Trophoblast cell (in vitro differentiated cells and primary cell): ENCODE measurements around the gene POP4.

ENCODE experiments used
- DNase-seq, 2 donors: peaks; one replicate each; pipeline ENCODE4 v3.0.0-alpha.2; 2016
- H2AFZ ChIP-seq: 2 replicates; pipeline ENCODE4 v1.6.1; 2013; ENCODE audit warnings: low read length, moderate library complexity, mild to moderate bottlenecking; ENCODE audit not compliant: insufficient read depth, poor library complexity
- H2AK5ac ChIP-seq: 2 replicates; pipeline ENCODE4 v1.6.1; 2013; ENCODE audit warnings: mild to moderate bottlenecking, low read length
- H2BK120ac ChIP-seq: 2 replicates; pipeline ENCODE4 v1.6.1; 2013; ENCODE audit warnings: low read length, mild to moderate bottlenecking, moderate library complexity; ENCODE audit not compliant: insufficient read depth, poor library complexity
- H2BK12ac ChIP-seq: 2 replicates; pipeline ENCODE4 v1.6.1; 2013; ENCODE audit warnings: mild to moderate bottlenecking, low read length, moderate library complexity
- H2BK5ac ChIP-seq: 2 replicates; pipeline ENCODE4 v1.6.1; 2013; ENCODE audit warnings: low read length, low read depth, moderate library complexity, mild to moderate bottlenecking; ENCODE audit not compliant: poor library complexity
- H3K14ac ChIP-seq: 2 replicates; pipeline ENCODE4 v1.6.1; 2013; ENCODE audit warnings: mild to moderate bottlenecking, low read length
- H3K18ac ChIP-seq: 2 replicates; pipeline ENCODE4 v1.6.1; 2013; ENCODE audit warnings: mild to moderate bottlenecking, low read length
- H3K23ac ChIP-seq: 2 replicates; pipeline ENCODE4 v1.6.1; 2013; ENCODE audit warnings: low read length
- H3K27ac ChIP-seq: 2 replicates; pipeline ENCODE4 v1.5.1; 2013; ENCODE audit warnings: low read depth, mild to moderate bottlenecking, inconsistent platforms, low read length, moderate library complexity
- H3K27me3 ChIP-seq: 2 replicates; pipeline ENCODE4 v1.6.1; 2013; ENCODE audit warnings: inconsistent platforms, mild to moderate bottlenecking, low read length, moderate library complexity; ENCODE audit not compliant: insufficient read depth
- H3K36me3 ChIP-seq, 2 experiments: 1 replicate in 1 of 2; 2 replicates in 1 of 2; pipeline ENCODE4 v1.6.1; 2013; ENCODE audit warnings: low read length in 2 of 2, mild to moderate bottlenecking in 2 of 2, moderate library complexity in 1 of 2; ENCODE audit not compliant: insufficient read depth in 2 of 2, control insufficient read depth in 1 of 2
- H3K4ac ChIP-seq: 2 replicates; pipeline ENCODE4 v1.6.1; 2013; ENCODE audit warnings: low read depth, mild to moderate bottlenecking, low read length, moderate library complexity
- H3K4me1 ChIP-seq, 2 experiments: 1 replicate in 1 of 2; 2 replicates in 1 of 2; pipeline ENCODE4 v1.6.1; 2013; ENCODE audit warnings: low read length in 2 of 2, mild to moderate bottlenecking in 2 of 2, moderate library complexity in 1 of 2; ENCODE audit not compliant: insufficient read depth in 2 of 2, control insufficient read depth in 1 of 2
- H3K4me2 ChIP-seq: 2 replicates; pipeline ENCODE4 v1.6.1; 2013; ENCODE audit warnings: inconsistent platforms, mild to moderate bottlenecking, low read length, moderate library complexity
- H3K4me3 ChIP-seq: 2 replicates; pipeline ENCODE4 v1.5.1; 2013; ENCODE audit warnings: mild to moderate bottlenecking, low read depth, low read length, inconsistent platforms
- H3K79me1 ChIP-seq: one replicate; pipeline ENCODE4 v1.6.1; 2013; ENCODE audit warnings: low read length
- H3K79me2 ChIP-seq: 2 replicates; pipeline ENCODE4 v1.6.1; 2013; ENCODE audit warnings: low read length, mild to moderate bottlenecking; ENCODE audit not compliant: control insufficient read depth, insufficient read depth, poor library complexity
- H3K9ac ChIP-seq: 2 replicates; pipeline ENCODE4 v1.6.1; 2013; ENCODE audit warnings: mild to moderate bottlenecking, low read length
- H3K9me3 ChIP-seq: 2 replicates; pipeline ENCODE4 v1.6.1; 2013; ENCODE audit warnings: low read depth, mild to moderate bottlenecking, control low read depth, inconsistent platforms, low read length; ENCODE audit not compliant: insufficient read depth
- H4K12ac ChIP-seq: 2 replicates; pipeline ENCODE4 v1.6.1; 2013; ENCODE audit warnings: low read depth, mild to moderate bottlenecking, low read length, moderate library complexity
- H4K8ac ChIP-seq: 2 replicates; pipeline ENCODE4 v1.6.1; 2013; ENCODE audit warnings: low read depth, mild to moderate bottlenecking, low read length, moderate library complexity
- H4K91ac ChIP-seq: one replicate; pipeline ENCODE4 v1.6.1; 2013; ENCODE audit warnings: low read depth, mild to moderate bottlenecking, low read length, moderate library complexity
- WGBS: extraction: QIAGEN DNeasy Blood & Tissue Kit; methylation state at CpG from one replicate; pipeline ENCODE4 v1.1.7; 2013; ENCODE audit warnings: missing lambda C conversion rate; ENCODE audit not compliant: insufficient read length, insufficient coverage; ENCODE audit errors: extremely low coverage; 5-methylcytosine and 5-hydroxymethylcytosine counted together

The POP4 gene

DNA sequence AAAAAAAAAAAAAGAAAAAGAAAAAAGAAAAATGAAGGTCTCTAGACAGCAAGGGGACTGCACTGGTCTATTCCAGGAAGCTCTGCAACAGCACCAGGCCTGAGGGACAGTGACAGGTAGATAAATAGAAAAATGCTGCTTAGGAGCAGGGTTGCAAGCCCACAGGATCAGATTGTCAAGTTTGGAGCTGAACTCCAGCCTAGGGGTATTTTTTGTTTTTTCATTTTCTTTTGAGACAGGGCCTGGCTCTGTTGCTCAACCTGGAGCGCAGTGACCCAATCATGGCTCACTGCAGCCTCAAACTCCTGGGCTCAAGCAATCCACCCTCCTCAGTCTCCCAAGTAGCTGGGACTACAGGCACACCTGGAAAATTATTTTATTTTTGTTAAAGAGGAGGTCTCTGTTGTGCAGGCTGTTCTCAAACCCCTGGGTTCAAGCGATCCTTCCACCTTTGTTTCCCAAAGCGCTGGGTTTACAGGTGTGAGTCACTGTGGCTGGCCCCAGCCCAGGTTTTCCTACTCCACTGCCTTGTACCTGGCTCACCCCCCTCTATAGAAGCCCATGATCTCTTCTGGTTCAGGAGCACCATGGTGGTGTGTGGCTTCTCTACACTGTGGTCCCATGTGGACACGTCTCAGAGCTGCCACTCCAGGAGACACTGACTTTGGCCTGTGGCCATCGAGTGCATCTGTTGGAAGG lies 23.9 kb downstream of the POP4 start:
- Histone ChIP-seq H3K23ac (no peak overlapping the region), H3K27ac (peak overlapping the region; percentile 73), H4K91ac (peak overlapping the region; percentile 79), H2BK120ac (peak overlapping the region; percentile 93), H3K14ac (peak overlapping the region; percentile 57), H4K8ac (peak overlapping the region; percentile 71), H3K4me1 (peaks cover 3% of the 10 kb centered on the region in 2 experiments), H3K9ac (no peak overlapping the region), H2BK5ac (peak overlapping the region; percentile 91), H2AK5ac (no peak overlapping the region), H3K79me1 (peaks cover 4% of the 10 kb centered on the region), H3K4me3 (no peak overlapping the region), H3K18ac (no peak overlapping the region), H2BK12ac (no peak overlapping the region), H3K4ac (no peak overlapping the region), H3K36me3 (no peaks in the 10 kb centered on the region), H3K4me2 (no peak overlapping the region), H3K9me3 (no peaks in the 10 kb centered on the region), H3K27me3 (no peaks in the 10 kb centered on the region), H2AFZ (no peak overlapping the region), H4K12ac (no peak overlapping the region), H3K79me2 (no peaks in the 10 kb centered on the region)
- DNase-seq, result peak; percentile 76 to 86
- WGBS, result no CpG with 5 or more reads among the region's 5 CpGs

GRCh38 chr19:29630655-29631054 lies 24.6 kb downstream of the POP4 start:
- no peak overlapping the region for H4K91ac ChIP-seq
- no peaks in the 10 kb centered on the region for H3K27me3 ChIP-seq
- H3K4me2 ChIP-seq, result no peak overlapping the region
- H3K36me3 ChIP-seq, result no peaks in the 10 kb centered on the region
- H3K4ac ChIP-seq, result no peak overlapping the region
- H2AFZ ChIP-seq, result no peak overlapping the region
- peak; percentile 91 to 97 for DNase-seq
- H3K4me1 ChIP-seq, result peaks cover 3% of the 10 kb centered on the region in 2 experiments
- H2AK5ac ChIP-seq, result no peak overlapping the region
- H3K27ac ChIP-seq, result peak overlapping the region; percentile 73
- WGBS, result no CpG with 5 or more reads among the region's 2 CpGs
- H3K18ac ChIP-seq, result no peak overlapping the region
- H2BK12ac ChIP-seq, result no peak overlapping the region
- no peaks in the 10 kb centered on the region for H3K9me3 ChIP-seq
- H3K79me2 ChIP-seq, result no peaks in the 10 kb centered on the region
- peaks cover 4% of the 10 kb centered on the region for H3K79me1 ChIP-seq
- no peak overlapping the region for H3K4me3 ChIP-seq
- no peak overlapping the region for H3K23ac ChIP-seq
- no peak overlapping the region for H4K8ac ChIP-seq
- no peak overlapping the region for H3K14ac ChIP-seq
- no peak overlapping the region for H2BK5ac ChIP-seq
- H2BK120ac ChIP-seq, result no peak overlapping the region
- H3K9ac ChIP-seq, result no peak overlapping the region
- H4K12ac ChIP-seq, result no peak overlapping the region

- Histone ChIP-seq H3K4me3 (no peak overlapping the region), H3K36me3 (no peaks in the 10 kb centered on the region), H4K12ac (no peak overlapping the region), H3K79me1 (peaks cover 4% of the 10 kb centered on the region), H3K18ac (no peak overlapping the region), H4K91ac (peak overlapping the region; percentile 3), H4K8ac (peak overlapping the region; percentile 17), H3K79me2 (no peaks in the 10 kb centered on the region), H3K14ac (no peak overlapping the region), H3K4me1 (peaks cover 3% of the 10 kb centered on the region in 2 experiments), H2BK5ac (no peak overlapping the region), H2BK12ac (no peak overlapping the region), H3K9me3 (no peaks in the 10 kb centered on the region), H3K27ac (no peak overlapping the region), H3K9ac (no peak overlapping the region), H2AK5ac (no peak overlapping the region), H3K4ac (no peak overlapping the region), H3K23ac (no peak overlapping the region), H2AFZ (no peak overlapping the region), H3K27me3 (no peaks in the 10 kb centered on the region), H2BK120ac (no peak overlapping the region), H3K4me2 (no peak overlapping the region)
- peak; percentile 49 to 71 for DNase-seq
- WGBS, result no CpG with 5 or more reads among the region's 3 CpGs
Measured at GRCh38 chr19:29631450-29631849, 25.4 kb downstream of the POP4 start.

DNA sequence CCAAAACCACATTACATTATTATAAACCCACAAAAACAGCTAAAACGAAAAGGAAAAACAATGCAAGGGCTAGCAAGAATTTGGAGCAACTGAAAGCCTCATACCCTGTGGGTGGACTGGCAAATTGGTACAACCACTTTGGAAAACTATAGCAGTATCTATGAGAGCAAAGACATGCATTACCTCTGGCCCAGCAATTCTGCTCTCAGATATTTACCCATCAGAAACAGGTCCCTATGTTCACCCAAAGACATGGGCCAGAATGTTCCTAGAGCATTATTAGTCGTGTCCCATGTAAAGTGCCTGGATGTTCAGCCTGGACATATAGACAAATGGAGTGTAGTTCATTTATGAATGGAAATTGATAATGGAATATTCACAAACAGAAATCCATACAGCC lies 27.9 kb downstream of the POP4 start:
- no peak for DNase-seq
- no peak overlapping the region for H3K18ac ChIP-seq
- H2BK5ac ChIP-seq, result no peak overlapping the region
- H3K79me2 ChIP-seq, result no peaks in the 10 kb centered on the region
- H3K4me3 ChIP-seq, result no peak overlapping the region
- H3K9me3 ChIP-seq, result no peaks in the 10 kb centered on the region
- H3K27ac ChIP-seq, result no peak overlapping the region
- H3K27me3 ChIP-seq, result no peaks in the 10 kb centered on the region
- H3K23ac ChIP-seq, result no peak overlapping the region
- H2BK12ac ChIP-seq, result no peak overlapping the region
- no peaks in the 10 kb centered on the region for H3K36me3 ChIP-seq
- no peak overlapping the region for H2AK5ac ChIP-seq
- H2BK120ac ChIP-seq, result no peak overlapping the region
- H3K9ac ChIP-seq, result no peak overlapping the region
- peaks cover 3% of the 10 kb centered on the region in 2 experiments for H3K4me1 ChIP-seq
- no peak overlapping the region for H4K12ac ChIP-seq
- peaks cover 4% of the 10 kb centered on the region for H3K79me1 ChIP-seq
- no peak overlapping the region for H3K14ac ChIP-seq
- H3K4ac ChIP-seq, result no peak overlapping the region
- no CpG with 5 or more reads among the region's 2 CpGs for WGBS
- no peak overlapping the region for H4K91ac ChIP-seq
- H2AFZ ChIP-seq, result no peak overlapping the region
- H4K8ac ChIP-seq, result no peak overlapping the region
- no peak overlapping the region for H3K4me2 ChIP-seq
